ENCODE data around the gene TNFRSF9. TPM values are rescaled to one million over a fixed set of nuclear protein-coding genes. Genes with fewer than 3 reads are reported as not detected.

TNFRSF9 gene
- total RNA-seq, 1 experiment from 2014 or later, result 0.23 TPM

GRCh38 chr1:7960165-7960564, 19.5 kb upstream of the TNFRSF9 start:
- H3K9me3 ChIP-seq (ENCODE audit: control insufficient read depth, insufficient read depth, low read depth, low read length), result no peaks in the 10 kb centered on the region
- intact Hi-C loops (cut with micrococcal nuclease; ENCODE audit: unreplicated experiment), result no loop called here
- in situ Hi-C loops (cut with HindIII; ENCODE audit: low pct_unique_long_range_greater_than_20kb, low sequenced_read_pairs), result no loop called here
- peaks cover 19% of the 10 kb centered on the region for H3K4me1 ChIP-seq (ENCODE audit: control insufficient read depth, insufficient read depth, low read length)
- DNase-seq (ENCODE audit: low read depth, low spot score) (no peak), ATAC-seq (no peak)
- H3K4me3 ChIP-seq (ENCODE audit: low read depth in 2 of 2, low read length in 2 of 2), result peak overlapping the region in 1 of 2 experiments; percentile 96; a peak in 1 of 4 replicates
- POLR2A ChIA-PET, result no interaction called here
- H3K36me3 ChIP-seq (ENCODE audit: control insufficient read depth, insufficient read depth, low read length), result peaks cover 11% of the 10 kb centered on the region
- H3K27ac ChIP-seq (ENCODE audit: low read length), result peak overlapping the region; percentile 93; the same call in 1 of the 2 replicates
- no TSS peak for BruUV-seq (replicated peaks)
- CTCF ChIA-PET, result no interaction called here
- no peaks in the 10 kb centered on the region for H3K27me3 ChIP-seq (ENCODE audit: control insufficient read depth, insufficient read depth, low read length)
- TF ChIP-seq CTCF (IDR thresholded peaks at IDR 0.05), result no peak
- TF ChIP-seq REST (IDR thresholded peaks at IDR 0.05; ENCODE audit: insufficient read depth in 1 of 2, low read depth in 2 of 2, low read length in 1 of 2), result no peak
- no peak for TF ChIP-seq TCF7L2 (IDR thresholded peaks at IDR 0.05; ENCODE audit: low read depth, low read length)
- no peak for TF ChIP-seq POLR2AphosphoS5 (IDR thresholded peaks at IDR 0.05; ENCODE audit: low read depth, low read length)
- TF ChIP-seq SIN3A (IDR thresholded peaks at IDR 0.05; ENCODE audit: borderline replicate concordance, insufficient read depth, low read depth, low read length), result no peak

- Histone ChIP-seq H3K36me3 (ENCODE audit: control insufficient read depth, insufficient read depth, low read length) (no peaks in the 10 kb centered on the region), H3K27ac (ENCODE audit: low read length) (no peak overlapping the region; the same call in 1 of the 2 replicates), H3K4me3 (ENCODE audit: low read depth in 2 of 2, low read length in 2 of 2) (no peak overlapping the region), H3K27me3 (ENCODE audit: control insufficient read depth, insufficient read depth, low read length) (no peaks in the 10 kb centered on the region), H3K9me3 (ENCODE audit: control insufficient read depth, insufficient read depth, low read depth, low read length) (no peaks in the 10 kb centered on the region), H3K4me1 (ENCODE audit: control insufficient read depth, insufficient read depth, low read length) (peaks cover 6% of the 10 kb centered on the region; the same call in 1 of the 2 replicates)
- in situ Hi-C loops (cut with HindIII; ENCODE audit: low pct_unique_long_range_greater_than_20kb, low sequenced_read_pairs) (no loop called here), intact Hi-C loops (cut with micrococcal nuclease; ENCODE audit: unreplicated experiment) (no loop called here)
- BruUV-seq (replicated peaks), result no TSS peak
- ATAC-seq (no peak), DNase-seq (ENCODE audit: low read depth, low spot score) (no peak)
- ChIA-PET CTCF (no interaction called here), POLR2A (no interaction called here)
- TF ChIP-seq TCF7L2 (IDR thresholded peaks at IDR 0.05; ENCODE audit: low read depth, low read length) (no peak), POLR2AphosphoS5 (IDR thresholded peaks at IDR 0.05; ENCODE audit: low read depth, low read length) (no peak), SIN3A (IDR thresholded peaks at IDR 0.05; ENCODE audit: borderline replicate concordance, insufficient read depth, low read depth, low read length) (no peak), REST (IDR thresholded peaks at IDR 0.05; ENCODE audit: insufficient read depth in 1 of 2, low read depth in 2 of 2, low read length in 1 of 2) (no peak), CTCF (IDR thresholded peaks at IDR 0.05) (no peak)
Observed at GRCh38 chr1:7956218-7957032, 15.8 kb upstream of the TNFRSF9 start.

Data from Panc1 (cell line).